ENCODE measurements around the gene TMUB1. TPM values are rescaled to one million over a fixed set of nuclear protein-coding genes. Genes with fewer than 3 reads are reported as not detected.
A peak's percentile ranks its signal among the peaks of the same experiment; 100 is the strongest.

TMUB1 gene
- 14.8 and 16.7 TPM in 2 replicates for total RNA-seq

GRCh38 chr7:151083071-151083823 lies at the start of gene TMUB1:
Gene TMUB1 (minus strand): TSS chr7:151083493. CDS start chr7:151082563, 930 bp downstream.
- DNase-seq (ENCODE audit: low read depth in 2 of 2) = peak in 1 of 2 donors; percentile 70

- no peak for DNase-seq (ENCODE audit: low read depth in 2 of 2)
These were observed 49.3 kb upstream of the TMUB1 start for GRCh38 chr7:151132461-151133205.

- DNase-seq (ENCODE audit: low read depth in 2 of 2) = no peak
These were observed 48.5 kb upstream of the TMUB1 start for GRCh38 chr7:151131592-151132293.

- DNase-seq (ENCODE audit: low read depth in 2 of 2) = no peak
These were observed 47.9 kb upstream of the TMUB1 start for GRCh38 chr7:151131224-151131591.

- no peak for DNase-seq (ENCODE audit: low read depth in 2 of 2)
These were observed 47.5 kb upstream of the TMUB1 start for GRCh38 chr7:151130741-151131157.

GRCh38 chr7:151129960-151130591 lies 46.8 kb upstream of the TMUB1 start:
- DNase-seq (ENCODE audit: low read depth in 2 of 2) = no peak

- no peak for DNase-seq (ENCODE audit: low read depth in 2 of 2)
These were observed 46.0 kb upstream of the TMUB1 start for GRCh38 chr7:151129117-151129959.

GRCh38 chr7:151128716-151129115 lies 45.4 kb upstream of the TMUB1 start:
- no peak for DNase-seq (ENCODE audit: low read depth in 2 of 2)

- no peak for DNase-seq (ENCODE audit: low read depth in 2 of 2)
These were observed 44.9 kb upstream of the TMUB1 start for GRCh38 chr7:151128144-151128543.

GRCh38 chr7:151126491-151127137 lies 43.3 kb upstream of the TMUB1 start:
- no peak for DNase-seq (ENCODE audit: low read depth in 2 of 2)

GRCh38 chr7:151125846-151126481 lies 42.7 kb upstream of the TMUB1 start:
- no peak for DNase-seq (ENCODE audit: low read depth in 2 of 2)

GRCh38 chr7:151125470-151125845 lies 42.2 kb upstream of the TMUB1 start:
- DNase-seq (ENCODE audit: low read depth in 2 of 2) = no peak

GRCh38 chr7:151124899-151125399 lies 41.7 kb upstream of the TMUB1 start:
- DNase-seq (ENCODE audit: low read depth in 2 of 2) = no peak

GRCh38 chr7:151124481-151124880 lies 41.2 kb upstream of the TMUB1 start:
- no peak for DNase-seq (ENCODE audit: low read depth in 2 of 2)

- peak; percentile 57 to 82 for DNase-seq (ENCODE audit: low read depth in 2 of 2)
These were observed 40.6 kb upstream of the TMUB1 start for GRCh38 chr7:151123822-151124464.

- DNase-seq (ENCODE audit: low read depth in 2 of 2) = no peak
These were observed 40.0 kb upstream of the TMUB1 start for GRCh38 chr7:151123158-151123821.

GRCh38 chr7:151122796-151123157 lies 39.5 kb upstream of the TMUB1 start:
- DNase-seq (ENCODE audit: low read depth in 2 of 2) = no peak

- no peak for DNase-seq (ENCODE audit: low read depth in 2 of 2)
These were observed 39.0 kb upstream of the TMUB1 start for GRCh38 chr7:151122276-151122675.
